Neural progenitor cell (in vitro differentiated cells): Measurements from ENCODE around the gene B3GALT5. TPM values are rescaled to one million over a fixed set of nuclear protein-coding genes. Genes with fewer than 3 reads are reported as not detected.

Experiments
- DNase-seq: peaks from one replicate; pipeline ENCODE4 v3.0.0-alpha.2; 2016; ENCODE audit warnings: low spot score
- H2AFZ ChIP-seq: fragments of 200-600 bp; sonication (generic); replicated peaks from 2 replicates; pipeline ENCODE4 v1.6.1; 2016; ENCODE audit warnings: antibody characterized with exemption
- H3F3A ChIP-seq: fragments of 200-600 bp; sonication (generic); 2 replicates; pipeline ENCODE4 v1.6.1; 2016; ENCODE audit warnings: antibody characterized with exemption, low read depth
- H3K27ac ChIP-seq: fragments of 200-600 bp; sonication (generic); 2 replicates; pipeline ENCODE4 v1.5.1; 2016; ENCODE audit warnings: mild to moderate bottlenecking
- H3K27me3 ChIP-seq: fragments of 200-600 bp; sonication (generic); 2 replicates; pipeline ENCODE4 v1.6.1; 2016; ENCODE audit warnings: mild to moderate bottlenecking, moderate library complexity
- H3K36me3 ChIP-seq: fragments of 200-600 bp; sonication (generic); 2 replicates; pipeline ENCODE4 v1.5.1; 2016
- H3K4me1 ChIP-seq: fragments of 200-600 bp; sonication (generic); 2 replicates; pipeline ENCODE4 v1.6.1; 2016; ENCODE audit warnings: mixed run types
- H3K4me2 ChIP-seq: fragments of 200-600 bp; sonication (generic); 2 replicates; pipeline ENCODE4 v1.6.1; 2016
- H3K4me3 ChIP-seq: fragments of 200-600 bp; sonication (generic); 2 replicates; pipeline ENCODE4 v1.5.1; 2016
- H3K79me2 ChIP-seq: fragments of 200-600 bp; sonication (generic); 2 replicates; pipeline ENCODE4 v1.6.1; 2016; ENCODE audit warnings: low read depth
- H3K9ac ChIP-seq: fragments of 200-600 bp; sonication (generic); 2 replicates; pipeline ENCODE4 v1.6.1; 2016
- H3K9me3 ChIP-seq: fragments of 200-600 bp; sonication (generic); 2 replicates; pipeline ENCODE4 v1.5.1; 2016; ENCODE audit warnings: low read depth
- H4K20me1 ChIP-seq: fragments of 200-600 bp; sonication (generic); 2 replicates; pipeline ENCODE4 v1.6.1; 2016; ENCODE audit warnings: low read depth
- H3K27ac Mint-ChIP-seq: 3 replicates; pipeline ENCODE4 v1.8.0; 2021; ENCODE audit warnings: mixed read lengths
- H3K27me3 Mint-ChIP-seq: 2 replicates; pipeline ENCODE4 v1.8.0; 2022; ENCODE audit warnings: low read depth, mild to moderate bottlenecking, inconsistent platforms, moderate library complexity, mixed read lengths; ENCODE audit not compliant: insufficient read depth
- H3K36me3 Mint-ChIP-seq: 3 replicates; pipeline ENCODE4 v1.8.0; 2021; ENCODE audit warnings: mixed read lengths
- H3K4me1 Mint-ChIP-seq: 3 replicates; pipeline ENCODE4 v1.8.0; 2021; ENCODE audit warnings: mixed read lengths
- H3K4me3 Mint-ChIP-seq: 3 replicates; pipeline ENCODE4 v1.8.0; 2021; ENCODE audit warnings: mild to moderate bottlenecking, moderate library complexity, mixed read lengths
- H3K9me3 Mint-ChIP-seq: 3 replicates; pipeline ENCODE4 v1.8.0; 2020; ENCODE audit warnings: mixed read lengths
- CTCF ChIP-seq: fragments of 200-600 bp; sonication (generic); IDR thresholded peaks from 2 replicates; pipeline ENCODE4 v1.5.1; 2017; ENCODE audit warnings: antibody characterized with exemption, mild to moderate bottlenecking
- EZH2 ChIP-seq: fragments of 200-600 bp; sonication (generic); IDR thresholded peaks from 2 replicates; pipeline ENCODE4 v1.6.1; 2017; ENCODE audit warnings: antibody characterized with exemption, mild to moderate bottlenecking, moderate library complexity
- EZH2phosphoT487 ChIP-seq: fragments of 200-600 bp; sonication (generic); IDR thresholded peaks from 2 replicates; pipeline ENCODE4 v1.6.1; 2017; ENCODE audit warnings: antibody characterized with exemption
- total RNA-seq: library from RNA; depleted of rRNA; stranded (reverse); fragments of >200 nt; gene quantifications from 2 replicates; pipeline ENCODE4 v1.2.3, GENCODE V29; 2015; ENCODE audit warnings: low replicate concordance

B3GALT5 gene
- total RNA-seq, 1 donor from 2014 or later, result 1.3 TPM

GRCh38 chr21:39669485-39669884, 56.7 kb downstream of the B3GALT5 start:
- no peaks in the 10 kb centered on the region for H3K79me2 ChIP-seq
- H3K27ac ChIP-seq, result no peak overlapping the region
- no peaks in the 10 kb centered on the region for H3K36me3 ChIP-seq
- H3K9me3 Mint-ChIP-seq, result no peaks in the 10 kb centered on the region
- no peak overlapping the region for H2AFZ ChIP-seq
- no peak for DNase-seq
- H3K4me3 Mint-ChIP-seq, result no peak overlapping the region
- H3K27ac Mint-ChIP-seq, result no peak overlapping the region
- H3K27me3 Mint-ChIP-seq, result peaks cover 9% of the 10 kb centered on the region
- H3K4me1 Mint-ChIP-seq, result no peaks in the 10 kb centered on the region
- no peaks in the 10 kb centered on the region for H3K4me1 ChIP-seq
- H4K20me1 ChIP-seq, result no peaks in the 10 kb centered on the region
- no peaks in the 10 kb centered on the region for H3K9me3 ChIP-seq
- TF ChIP-seq EZH2phosphoT487 (no peak), EZH2 (no peak), CTCF (no peak)
- no peak overlapping the region for H3K4me2 ChIP-seq
- H3K9ac ChIP-seq, result no peak overlapping the region
- no peaks in the 10 kb centered on the region for H3F3A ChIP-seq
- peaks cover 2% of the 10 kb centered on the region for H3K36me3 Mint-ChIP-seq
- H3K4me3 ChIP-seq, result no peak overlapping the region
- H3K27me3 ChIP-seq, result no peaks in the 10 kb centered on the region

GRCh38 chr21:39669976-39670661, 57.4 kb downstream of the B3GALT5 start:
- Histone ChIP-seq H3K9ac (no peak overlapping the region), H4K20me1 (no peaks in the 10 kb centered on the region), H3K9me3 (no peaks in the 10 kb centered on the region), H3K36me3 (no peaks in the 10 kb centered on the region), H3K79me2 (no peaks in the 10 kb centered on the region), H3K27me3 (no peaks in the 10 kb centered on the region), H2AFZ (no peak overlapping the region), H3K4me1 (no peaks in the 10 kb centered on the region), H3K27ac (no peak overlapping the region), H3F3A (no peaks in the 10 kb centered on the region), H3K4me2 (no peak overlapping the region), H3K4me3 (no peak overlapping the region)
- TF ChIP-seq EZH2, result no peak
- H3K36me3 Mint-ChIP-seq, result peaks cover 2% of the 10 kb centered on the region
- H3K27me3 Mint-ChIP-seq, result peaks cover 6% of the 10 kb centered on the region
- H3K9me3 Mint-ChIP-seq, result no peaks in the 10 kb centered on the region
- no peak overlapping the region for H3K27ac Mint-ChIP-seq
- H3K4me1 Mint-ChIP-seq, result peaks cover 4% of the 10 kb centered on the region
- no peak for DNase-seq
- H3K4me3 Mint-ChIP-seq, result no peak overlapping the region

GRCh38 chr21:39670701-39671100, 58.0 kb downstream of the B3GALT5 start:
- Mint-ChIP-seq H3K27ac (no peak overlapping the region), H3K4me3 (no peak overlapping the region), H3K9me3 (no peaks in the 10 kb centered on the region), H3K27me3 (peaks cover 7% of the 10 kb centered on the region), H3K36me3 (no peaks in the 10 kb centered on the region), H3K4me1 (peaks cover 10% of the 10 kb centered on the region)
- Histone ChIP-seq H3K79me2 (no peaks in the 10 kb centered on the region), H3K4me3 (no peak overlapping the region), H3K4me2 (no peak overlapping the region), H3K9me3 (no peaks in the 10 kb centered on the region), H3K27me3 (no peaks in the 10 kb centered on the region), H3K4me1 (no peaks in the 10 kb centered on the region), H3K27ac (no peak overlapping the region), H3K9ac (no peak overlapping the region), H4K20me1 (no peaks in the 10 kb centered on the region), H2AFZ (no peak overlapping the region), H3F3A (no peaks in the 10 kb centered on the region), H3K36me3 (no peaks in the 10 kb centered on the region)
- DNase-seq, result no peak
- TF ChIP-seq CTCF (no peak), EZH2 (no peak), EZH2phosphoT487 (no peak)

GRCh38 chr21:39671986-39672385, 59.2 kb downstream of the B3GALT5 start:
- H3K79me2 ChIP-seq, result no peaks in the 10 kb centered on the region
- H3K9ac ChIP-seq, result no peak overlapping the region
- H3K4me1 Mint-ChIP-seq, result peaks cover 18% of the 10 kb centered on the region
- no peaks in the 10 kb centered on the region for H3K9me3 ChIP-seq
- no peaks in the 10 kb centered on the region for H4K20me1 ChIP-seq
- no peaks in the 10 kb centered on the region for H3K27me3 ChIP-seq
- H2AFZ ChIP-seq, result no peak overlapping the region
- no peak for DNase-seq
- H3K27ac Mint-ChIP-seq, result no peak overlapping the region
- no peak overlapping the region for H3K4me3 ChIP-seq
- H3K27ac ChIP-seq, result no peak overlapping the region
- peaks cover 7% of the 10 kb centered on the region for H3K27me3 Mint-ChIP-seq
- no peaks in the 10 kb centered on the region for H3F3A ChIP-seq
- no peak overlapping the region for H3K4me2 ChIP-seq
- H3K4me1 ChIP-seq, result no peaks in the 10 kb centered on the region
- no peaks in the 10 kb centered on the region for H3K9me3 Mint-ChIP-seq
- no peak overlapping the region for H3K4me3 Mint-ChIP-seq
- H3K36me3 Mint-ChIP-seq, result no peaks in the 10 kb centered on the region
- no peaks in the 10 kb centered on the region for H3K36me3 ChIP-seq
- TF ChIP-seq EZH2phosphoT487 (no peak), EZH2 (no peak), CTCF (no peak)
